Panc1 (cell line): ENCODE data around the gene NKAPL. TPM values are rescaled to one million over a fixed set of nuclear protein-coding genes. Genes with fewer than 3 reads are reported as not detected.

Source experiments
- ATAC-seq: fragments of 200-7000 bp; cut with Tn5 transposase; 2 replicates; pipeline ENCODE4 v1.9.1; 2020; ENCODE audit warnings: mild to moderate bottlenecking, moderate library complexity
- BruUV-seq: library from RNA; stranded (reverse); fragments of 400-500 nt; replicated peaks from 2 replicates; lab custom pipeline; 2021; lab: Mats Ljungman, UMichigan
- CTCF ChIA-PET: fragments of 300-600 bp; sonication (Branson Sonifier 250); formaldehyde crosslinking; loops from one replicate; lab custom pipeline; 2022; ENCODE audit warnings: antibody characterized with exemption; lab: Charles Lee
- POLR2A ChIA-PET: fragments of 300-600 bp; sonication (Branson Sonifier 250); formaldehyde crosslinking; loops from one replicate; lab custom pipeline; 2022; ENCODE audit warnings: antibody characterized with exemption; lab: Charles Lee
- DNase-seq: peaks from one replicate; pipeline ENCODE4 v3.0.0-alpha.2; 2010; ENCODE audit warnings: low read depth, low spot score
- H3K27ac ChIP-seq: 2 replicates; pipeline ENCODE4 v1.5.1; 2011; ENCODE audit warnings: mild to moderate bottlenecking, low read length, inconsistent platforms
- H3K27me3 ChIP-seq: fragments of 200-500 bp; sonication (Bioruptor generic); 2 replicates; pipeline ENCODE4 v1.6.0; 2014; ENCODE audit warnings: low read length, inconsistent platforms; ENCODE audit not compliant: control insufficient read depth, insufficient read depth
- H3K36me3 ChIP-seq: fragments of 200-500 bp; sonication (Bioruptor generic); 2 replicates; pipeline ENCODE4 v1.5.1; 2014; ENCODE audit warnings: inconsistent platforms, mild to moderate bottlenecking, low read length, moderate library complexity; ENCODE audit not compliant: control insufficient read depth, insufficient read depth
- H3K4me1 ChIP-seq: 2 replicates; pipeline ENCODE4 v1.5.1; 2011; ENCODE audit warnings: inconsistent platforms, mild to moderate bottlenecking, low read length, moderate library complexity; ENCODE audit not compliant: control insufficient read depth, insufficient read depth
- H3K4me3 ChIP-seq, 2 experiments: 2 replicates each; pipeline ENCODE4 v1.5.1; 2011 to 2012; ENCODE audit warnings: low read depth in 2 of 2, low read length in 2 of 2, mild to moderate bottlenecking in 2 of 2, inconsistent platforms in 1 of 2, moderate library complexity in 1 of 2
- H3K9me3 ChIP-seq: fragments of 200-500 bp; sonication (Bioruptor generic); 2 replicates; pipeline ENCODE4 v1.5.1; 2014; ENCODE audit warnings: low read depth, mild to moderate bottlenecking, inconsistent platforms, low read length, moderate library complexity; ENCODE audit not compliant: control insufficient read depth, insufficient read depth
- CTCF ChIP-seq: fragments of 450-650 bp; IDR thresholded peaks from 2 replicates; pipeline ENCODE4 v1.5.1; 2017; ENCODE audit warnings: mild to moderate bottlenecking
- POLR2AphosphoS5 ChIP-seq: IDR thresholded peaks from 2 replicates; pipeline ENCODE4 v1.6.1; 2012; ENCODE audit warnings: mild to moderate bottlenecking, low read depth, low read length, moderate library complexity
- REST ChIP-seq, 2 experiments: IDR thresholded peaks; 2 replicates each; pipeline ENCODE4 v1.6.1; 2011 to 2012; ENCODE audit warnings: low read depth in 2 of 2, control low read depth in 1 of 2, low read length in 1 of 2, mild to moderate bottlenecking in 1 of 2, moderate library complexity in 1 of 2; ENCODE audit not compliant: insufficient read depth in 1 of 2
- SIN3A ChIP-seq: IDR thresholded peaks from 2 replicates; pipeline ENCODE4 v1.6.1; 2012; ENCODE audit warnings: low read depth, mild to moderate bottlenecking, low read length, moderate library complexity, borderline replicate concordance; ENCODE audit not compliant: insufficient read depth
- TCF7L2 ChIP-seq: IDR thresholded peaks from 2 replicates; pipeline ENCODE4 v1.6.1; 2011; ENCODE audit warnings: mild to moderate bottlenecking, low read depth, low read length, inconsistent platforms
- in situ Hi-C: cut with HindIII; loops from 2 replicates; pipeline ENCODE4 v1.10.0; 2016; ENCODE audit warnings: low sequenced_read_pairs, low pct_unique_long_range_greater_than_20kb
- intact Hi-C: fragments of 100-400 bp; cut with micrococcal nuclease; formaldehyde crosslinking; loops from one replicate; pipeline ENCODE4 v1.10.0; 2022; ENCODE audit not compliant: unreplicated experiment
- total RNA-seq: library from RNA; stranded (reverse); gene quantifications from one replicate; pipeline ENCODE4 v1.2.1, GENCODE V29; 2021; ENCODE audit not compliant: unreplicated experiment

NKAPL gene
- total RNA-seq, 1 experiment from 2014 or later, result not detected

- H3K36me3 ChIP-seq, result no peaks in the 10 kb centered on the region
- BruUV-seq, result no TSS peak
- CTCF ChIA-PET, result no interaction called here
- no peaks in the 10 kb centered on the region for H3K27me3 ChIP-seq
- POLR2A ChIA-PET, result no interaction called here
- H3K9me3 ChIP-seq, result no peaks in the 10 kb centered on the region
- ATAC-seq (no peak), DNase-seq (no peak)
- H3K4me3 ChIP-seq, result no peak overlapping the region
- in situ Hi-C loops, result no loop called here
- intact Hi-C loops, result no loop called here
- no peak overlapping the region for H3K27ac ChIP-seq
- peaks cover 5% of the 10 kb centered on the region; the same call in 1 of the 2 replicates for H3K4me1 ChIP-seq
- TF ChIP-seq SIN3A, result no peak
- no peak for TF ChIP-seq TCF7L2
- no peak for TF ChIP-seq CTCF
- no peak for TF ChIP-seq REST (IDR thresholded peaks at IDR 0.05; ENCODE audit: insufficient read depth in 1 of 2, low read depth in 2 of 2, low read length in 1 of 2)
- TF ChIP-seq POLR2AphosphoS5, result no peak
These were observed 2.1 kb upstream of the NKAPL start for GRCh38 chr6:28257042-28257441.

- in situ Hi-C loops (no loop called here), intact Hi-C loops (no loop called here)
- no peak overlapping the region; the same call in 1 of the 2 replicates for H3K27ac ChIP-seq
- peaks cover 10% of the 10 kb centered on the region; the same call in 1 of the 2 replicates for H3K4me1 ChIP-seq
- H3K27me3 ChIP-seq, result no peaks in the 10 kb centered on the region
- H3K4me3 ChIP-seq, result no peak overlapping the region
- no peaks in the 10 kb centered on the region; the same call in none of the 2 replicates for H3K36me3 ChIP-seq
- ATAC-seq, result no peak
- CTCF ChIA-PET, result no interaction called here
- POLR2A ChIA-PET, result no interaction called here
- BruUV-seq, result no TSS peak
- no peak for DNase-seq
- TF ChIP-seq POLR2AphosphoS5 (no peak), REST (IDR thresholded peaks at IDR 0.05; ENCODE audit: insufficient read depth in 1 of 2, low read depth in 2 of 2, low read length in 1 of 2) (no peak), CTCF (no peak), SIN3A (no peak)
- H3K9me3 ChIP-seq, result no peaks in the 10 kb centered on the region
These were observed 4.8 kb downstream of the NKAPL start for GRCh38 chr6:28263922-28264321.
